Mesodermal cell (in vitro differentiated cells): ENCODE results near the gene WNT11.

Source experiments
- H3K27ac ChIP-seq: 2 replicates; pipeline ENCODE4 v1.7.0; 2013; ENCODE audit warnings: mild to moderate bottlenecking, low read depth, low read length, moderate library complexity; ENCODE audit not compliant: severe bottlenecking
- H3K36me3 ChIP-seq: 2 replicates; pipeline ENCODE4 v1.7.1; 2013; ENCODE audit warnings: mild to moderate bottlenecking, low read length, moderate library complexity; ENCODE audit not compliant: control insufficient read depth, insufficient read depth
- H3K4me1 ChIP-seq: one replicate; pipeline ENCODE4 v1.7.1; 2013; ENCODE audit warnings: mild to moderate bottlenecking, low read length; ENCODE audit not compliant: insufficient read depth, control insufficient read depth, poor library complexity, severe bottlenecking
- H3K4me3 ChIP-seq: 2 replicates; pipeline ENCODE4 v1.7.0; 2013; ENCODE audit warnings: low read length, control low read depth, mild to moderate bottlenecking; ENCODE audit not compliant: insufficient read depth, poor library complexity, severe bottlenecking; ENCODE audit errors: extremely low read depth
- H3K9me3 ChIP-seq: 2 replicates; pipeline ENCODE4 v1.7.1; 2013; ENCODE audit warnings: mild to moderate bottlenecking, low read length, moderate library complexity; ENCODE audit not compliant: control insufficient read depth
- WGBS, 2 experiments: methylation state at CpG; one replicate each; pipeline ENCODE4 v1.1.5; 2013; ENCODE audit warnings: missing lambda C conversion rate in 2 of 2; ENCODE audit not compliant: insufficient coverage in 2 of 2; 5-methylcytosine and 5-hydroxymethylcytosine counted together

WNT11 gene

GRCh38 chr11:76245720-76246119, 39.4 kb upstream of the WNT11 start:
- H3K9me3 ChIP-seq, result no peaks in the 10 kb centered on the region
- no peak overlapping the region for H3K4me3 ChIP-seq
- no peaks in the 10 kb centered on the region for H3K4me1 ChIP-seq
- 72 to 83% methylated on average over 1 to 2 of the region's 2 CpGs for WGBS, 2 experiments
- no peaks in the 10 kb centered on the region for H3K36me3 ChIP-seq
- H3K27ac ChIP-seq, result no peak overlapping the region

- Histone ChIP-seq H3K9me3 (no peaks in the 10 kb centered on the region), H3K4me3 (no peak overlapping the region), H3K4me1 (no peaks in the 10 kb centered on the region), H3K27ac (no peak overlapping the region), H3K36me3 (no peaks in the 10 kb centered on the region)
- WGBS, 2 experiments, result 68 to 78% methylated on average over 3 of the region's 4 CpGs
These were observed 38.1 kb upstream of the WNT11 start for GRCh38 chr11:76244316-76244851.

GRCh38 chr11:76243957-76244285, 37.6 kb upstream of the WNT11 start:
- Histone ChIP-seq H3K9me3 (no peaks in the 10 kb centered on the region), H3K36me3 (no peaks in the 10 kb centered on the region), H3K4me1 (no peaks in the 10 kb centered on the region), H3K27ac (no peak overlapping the region), H3K4me3 (no peak overlapping the region)
- 55 to 81% methylated on average over 3 to 6 of the region's 7 CpGs for WGBS, 2 experiments

GRCh38 chr11:76243193-76243956, 37.1 kb upstream of the WNT11 start:
- Histone ChIP-seq H3K27ac (no peak overlapping the region), H3K4me1 (peaks cover 5% of the 10 kb centered on the region), H3K36me3 (no peaks in the 10 kb centered on the region), H3K9me3 (no peaks in the 10 kb centered on the region), H3K4me3 (no peak overlapping the region)
- WGBS, 2 experiments, result 39 to 40% methylated on average over 16 to 23 of the region's 23 CpGs

- H3K36me3 ChIP-seq, result no peaks in the 10 kb centered on the region
- no peaks in the 10 kb centered on the region for H3K9me3 ChIP-seq
- no peak overlapping the region for H3K27ac ChIP-seq
- no peak overlapping the region for H3K4me3 ChIP-seq
- peaks cover 5% of the 10 kb centered on the region for H3K4me1 ChIP-seq
- WGBS, 2 experiments, result 90 to 94% methylated on average over 9 to 12 of the region's 12 CpGs
These were observed 35.9 kb upstream of the WNT11 start for GRCh38 chr11:76242004-76242779.

GRCh38 chr11:76241243-76242000, 35.1 kb upstream of the WNT11 start:
- H3K9me3 ChIP-seq, result no peaks in the 10 kb centered on the region
- peaks cover 5% of the 10 kb centered on the region for H3K4me1 ChIP-seq
- no peak overlapping the region for H3K27ac ChIP-seq
- no peaks in the 10 kb centered on the region for H3K36me3 ChIP-seq
- WGBS, 2 experiments, result 91 to 92% methylated on average over 8 to 14 of the region's 17 CpGs
- H3K4me3 ChIP-seq, result no peak overlapping the region

- H3K4me3 ChIP-seq, result no peak overlapping the region
- WGBS, 2 experiments, result 89 to 92% methylated on average over 7 of the region's 7 CpGs
- H3K9me3 ChIP-seq, result no peaks in the 10 kb centered on the region
- H3K27ac ChIP-seq, result no peak overlapping the region
- H3K36me3 ChIP-seq, result no peaks in the 10 kb centered on the region
- peaks cover 5% of the 10 kb centered on the region for H3K4me1 ChIP-seq
These were observed 34.4 kb upstream of the WNT11 start for GRCh38 chr11:76240666-76241065.

GRCh38 chr11:76240161-76240540, 33.8 kb upstream of the WNT11 start:
- Histone ChIP-seq H3K4me1 (peaks cover 5% of the 10 kb centered on the region), H3K9me3 (no peaks in the 10 kb centered on the region), H3K36me3 (no peaks in the 10 kb centered on the region), H3K4me3 (no peak overlapping the region), H3K27ac (no peak overlapping the region)
- WGBS, 2 experiments, result 93% methylated on average over 3 to 7 of the region's 7 CpGs

- Histone ChIP-seq H3K27ac (no peak overlapping the region), H3K36me3 (no peaks in the 10 kb centered on the region), H3K4me3 (no peak overlapping the region), H3K9me3 (no peaks in the 10 kb centered on the region), H3K4me1 (peaks cover 5% of the 10 kb centered on the region)
- WGBS, 2 experiments, result 89 to 98% methylated on average over 7 to 11 of the region's 11 CpGs
These were observed 33.3 kb upstream of the WNT11 start for GRCh38 chr11:76239483-76240160.

- no peaks in the 10 kb centered on the region for H3K9me3 ChIP-seq
- no peak overlapping the region for H3K27ac ChIP-seq
- WGBS, 2 experiments, result 58 to 73% methylated on average over 3 to 6 of the region's 6 CpGs
- H3K4me1 ChIP-seq, result peaks cover 11% of the 10 kb centered on the region
- no peak overlapping the region for H3K4me3 ChIP-seq
- no peaks in the 10 kb centered on the region for H3K36me3 ChIP-seq
These were observed 32.2 kb upstream of the WNT11 start for GRCh38 chr11:76238551-76238950.
